Hepatocyte (in vitro differentiated cells): ENCODE results near the gene TTLL3.

Experiments
- CTCF ChIP-seq: fragments of 200-600 bp; sonication (generic); IDR thresholded peaks from 2 replicates; pipeline ENCODE4 v1.5.1; 2016; ENCODE audit warnings: antibody characterized with exemption, mild to moderate bottlenecking; ENCODE audit not compliant: poor library complexity
- EZH2 ChIP-seq: fragments of 200-600 bp; sonication (generic); IDR thresholded peaks from 2 replicates; pipeline ENCODE4 v1.6.1; 2016; ENCODE audit warnings: antibody characterized with exemption, mild to moderate bottlenecking, borderline replicate concordance
- EZH2phosphoT487 ChIP-seq: fragments of 200-600 bp; sonication (generic); IDR thresholded peaks from one replicate; pipeline ENCODE4 v1.6.1; 2018; ENCODE audit warnings: antibody characterized with exemption, mild to moderate bottlenecking, low read depth, moderate library complexity; ENCODE audit not compliant: unreplicated experiment, severe bottlenecking

- TF ChIP-seq CTCF = no peak
- no peak for TF ChIP-seq EZH2phosphoT487
- TF ChIP-seq EZH2 = no peak
These were observed 5.9 kb downstream of the TTLL3 start for GRCh38 chr3:9815986-9816385.
